ENCODE data around the gene SERPIND1.
"Not testable (repeated sequence)": the region's sequence is repeated elsewhere in the genome, so short reads cannot be mapped to it uniquely, and the experiment has no call there.

Gene SERPIND1

GRCh38 chr22:20773793-20774212 is at the start of gene SERPIND1:
SERPIND1 (plus strand) TSS chr22:20774113; CDS start chr22:20779313, 5,200 bp downstream.
- no peak for DNase-seq (ENCODE audit: low spot score)

- no peak for DNase-seq (ENCODE audit: low spot score)
Measured at GRCh38 chr22:20724676-20725454, 49.0 kb upstream of the SERPIND1 start.

- no peak for DNase-seq (ENCODE audit: low spot score)
Measured at GRCh38 chr22:20725987-20726558, 47.8 kb upstream of the SERPIND1 start.

- DNase-seq (ENCODE audit: low spot score): no peak
Measured at GRCh38 chr22:20727118-20728015, 46.5 kb upstream of the SERPIND1 start.

- DNase-seq (ENCODE audit: low spot score): no peak
Measured at GRCh38 chr22:20728523-20729190, 45.3 kb upstream of the SERPIND1 start.

- DNase-seq (ENCODE audit: low spot score): no peak
Measured at GRCh38 chr22:20729194-20729593, 44.7 kb upstream of the SERPIND1 start.

- DNase-seq (ENCODE audit: low spot score): not testable (repeated sequence)
Measured at GRCh38 chr22:20732431-20732830, 41.5 kb upstream of the SERPIND1 start.

- not testable (repeated sequence) for DNase-seq (ENCODE audit: low spot score)
Measured at GRCh38 chr22:20735356-20736162, 38.4 kb upstream of the SERPIND1 start.

- not testable (repeated sequence) for DNase-seq (ENCODE audit: low spot score)
Measured at GRCh38 chr22:20736891-20737290, 37.0 kb upstream of the SERPIND1 start.

- DNase-seq (ENCODE audit: low spot score): no peak
Measured at GRCh38 chr22:20738394-20739089, 35.4 kb upstream of the SERPIND1 start.

- no peak for DNase-seq (ENCODE audit: low spot score)
Measured at GRCh38 chr22:20740222-20740951, 33.5 kb upstream of the SERPIND1 start.

GRCh38 chr22:20741008-20741633 is 32.8 kb upstream of the SERPIND1 start:
- DNase-seq (ENCODE audit: low spot score): no peak

- DNase-seq (ENCODE audit: low spot score): no peak
Measured at GRCh38 chr22:20741634-20742581, 32.0 kb upstream of the SERPIND1 start.

GRCh38 chr22:20742764-20743163 is 31.1 kb upstream of the SERPIND1 start:
- DNase-seq (ENCODE audit: low spot score): no peak

GRCh38 chr22:20744456-20744855 is 29.5 kb upstream of the SERPIND1 start:
- DNase-seq (ENCODE audit: low spot score): no peak

GRCh38 chr22:20745119-20745518 is 28.8 kb upstream of the SERPIND1 start:
- DNase-seq (ENCODE audit: low spot score): no peak

GRCh38 chr22:20746431-20747189 is 27.3 kb upstream of the SERPIND1 start:
- DNase-seq (ENCODE audit: low spot score): no peak

All from kidney capillary endothelial cell (primary cell).